Right cardiac atrium (tissue), 5 donors: ENCODE measurements around the gene CCSER1. TPM values are rescaled to one million over a fixed set of nuclear protein-coding genes. Genes with fewer than 3 reads are reported as not detected.

Experiments used
- ATAC-seq, 2 donors: fragments of 200-7000 bp; cut with Tn5 transposase; one replicate each; pipeline versions ENCODE4 v1.8.0 to v1.9.1; 2020; ENCODE audit warnings: moderate library complexity in 2 of 2, mild to moderate bottlenecking in 1 of 2
- DNase-seq, 3 donors: peaks; one replicate each; pipeline ENCODE4 v3.0.0-alpha.2; 2020
- H3K27ac ChIP-seq: one replicate; pipeline ENCODE4 v1.5.1; 2013; ENCODE audit warnings: mild to moderate bottlenecking, low read length, control low read depth, moderate library complexity
- H3K27me3 ChIP-seq: one replicate; pipeline ENCODE4 v1.6.1; 2013; ENCODE audit not compliant: control insufficient read depth, insufficient read depth
- H3K4me1 ChIP-seq: one replicate; pipeline ENCODE4 v1.6.1; 2013; ENCODE audit warnings: low read length; ENCODE audit not compliant: control insufficient read depth, insufficient read depth
- H3K4me3 ChIP-seq: one replicate; pipeline ENCODE4 v1.5.1; 2013; ENCODE audit warnings: low read length, control low read depth
- H3K9me3 ChIP-seq: one replicate; pipeline ENCODE4 v1.6.1; 2013; ENCODE audit warnings: low read length; ENCODE audit not compliant: control insufficient read depth
- WGBS: extraction: QIAGEN DNeasy Blood & Tissue Kit; methylation state at CpG from one replicate; pipeline ENCODE4 v1.1.7; 2013; 5-methylcytosine and 5-hydroxymethylcytosine counted together
- intact Hi-C, 4 donors: fragments of 100-400 bp; cut with DNase I; formaldehyde crosslinking; loops; one replicate each; pipeline versions ENCODE4 v1.11.0 to v1.14.0; 2022 to 2023
- polyA plus RNA-seq: library from polyadenylated mRNA; stranded (reverse); fragments of 200-250 nt; gene quantifications from one replicate; pipeline ENCODE4 v1.2.3, GENCODE V29; 2013
- total RNA-seq, 4 donors: library from RNA; stranded (reverse); fragmentation: NEBNext Ultra II Directional; extraction: Animal tissue kit (Norgen Biotek cat#: 25700); gene quantifications; one replicate each; pipeline ENCODE4 v1.2.1, GENCODE V29; 2021
- donor health status: healthy with polysubstance abuse.
- donor health status: DM: no; HTN: yes; CAD: no.
- donor health status: DM: no; HTN: no; CAD: no.
- donor health status: DM: no; HTN: yes; CAD: no; lungs with severe emphysema.
- donor health status: DM: yes; HTN: yes; CAD: no.

Gene CCSER1
- total and polyA plus RNA-seq, 5 donors = 2.7 to 12.9 (median 10.4) TPM

DNA sequence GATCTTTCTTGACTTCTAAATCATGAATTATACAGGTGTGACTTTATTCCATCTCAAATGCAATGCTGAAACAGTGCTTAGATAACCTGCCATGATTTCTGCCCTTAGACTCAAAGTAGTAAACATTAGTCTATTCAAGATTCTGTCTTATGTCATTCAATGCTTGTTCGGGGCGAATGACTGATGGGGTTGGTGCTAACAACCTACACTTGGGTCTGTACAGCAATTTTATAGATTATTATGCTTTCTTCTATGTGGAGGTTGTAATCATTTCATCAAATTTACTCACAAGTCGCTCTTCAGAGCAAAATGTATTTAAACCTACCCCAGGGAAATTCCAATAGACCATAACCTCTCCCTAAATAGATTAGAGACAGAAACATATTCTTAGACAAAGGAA, 1155.0 kb downstream of the CCSER1 start:
- H3K4me1 ChIP-seq = no peaks in the 10 kb centered on the region
- no peak overlapping the region for H3K27ac ChIP-seq
- no peaks in the 10 kb centered on the region for H3K9me3 ChIP-seq
- WGBS = 84% methylated on average over 3 of the region's 3 CpGs
- ATAC-seq (no peak), DNase-seq (no peak)
- no peaks in the 10 kb centered on the region for H3K27me3 ChIP-seq
- intact Hi-C loops = no loop called here
- no peak overlapping the region for H3K4me3 ChIP-seq

DNA sequence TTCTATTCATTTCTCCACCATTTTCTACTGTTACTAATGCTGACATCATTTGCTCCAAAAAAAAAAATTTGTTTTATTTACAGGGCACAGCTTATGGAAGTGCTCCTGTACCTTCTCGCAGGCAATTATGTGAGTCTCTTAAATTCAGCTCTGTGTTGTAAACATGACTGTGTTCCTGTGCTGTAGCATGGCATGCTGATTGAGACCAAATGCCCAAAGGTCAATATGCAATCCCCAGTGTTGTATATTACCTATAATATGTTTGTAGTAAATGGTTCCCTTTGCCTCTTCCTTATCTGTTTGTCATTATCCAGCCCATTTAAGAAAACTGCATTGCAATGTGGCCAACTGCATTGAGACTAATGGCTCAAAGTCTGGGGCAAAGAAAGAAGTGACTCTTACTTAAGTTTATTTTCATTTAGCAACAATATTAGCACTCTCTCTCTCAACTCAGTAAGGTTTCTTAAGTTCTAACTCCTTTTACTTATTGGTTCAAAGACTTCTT, 1156.6 kb downstream of the CCSER1 start:
- no peaks in the 10 kb centered on the region for H3K4me1 ChIP-seq
- H3K4me3 ChIP-seq = no peak overlapping the region
- H3K27ac ChIP-seq = no peak overlapping the region
- ATAC-seq (no peak), DNase-seq (no peak)
- H3K9me3 ChIP-seq = no peaks in the 10 kb centered on the region
- intact Hi-C loops = no loop called here
- 90% methylated on average over 1 of the region's 1 CpG for WGBS
- H3K27me3 ChIP-seq = no peaks in the 10 kb centered on the region

DNA sequence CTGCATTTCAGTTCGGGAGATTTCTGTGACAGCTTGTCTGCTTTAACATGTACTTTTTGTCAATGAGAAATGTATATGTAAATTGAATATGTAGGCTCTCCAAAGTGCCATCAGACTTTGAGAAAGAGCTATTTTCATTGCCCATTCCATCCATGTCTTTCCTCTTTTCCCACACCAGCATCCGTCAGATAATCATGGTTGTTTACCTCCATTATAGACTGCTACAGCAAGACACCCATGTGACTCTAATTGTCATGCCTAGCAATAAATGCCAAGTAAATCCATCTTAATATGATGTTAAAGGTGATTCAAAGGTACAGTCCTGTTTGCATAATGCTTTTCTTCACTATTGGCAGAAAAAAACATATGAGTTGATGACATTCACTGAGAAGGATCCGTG, 1157.3 kb downstream of the CCSER1 start:
- whole genome bisulfite sequencing = 88% methylated on average over 3 of the region's 3 CpGs
- intact Hi-C loops = no loop called here

DNA sequence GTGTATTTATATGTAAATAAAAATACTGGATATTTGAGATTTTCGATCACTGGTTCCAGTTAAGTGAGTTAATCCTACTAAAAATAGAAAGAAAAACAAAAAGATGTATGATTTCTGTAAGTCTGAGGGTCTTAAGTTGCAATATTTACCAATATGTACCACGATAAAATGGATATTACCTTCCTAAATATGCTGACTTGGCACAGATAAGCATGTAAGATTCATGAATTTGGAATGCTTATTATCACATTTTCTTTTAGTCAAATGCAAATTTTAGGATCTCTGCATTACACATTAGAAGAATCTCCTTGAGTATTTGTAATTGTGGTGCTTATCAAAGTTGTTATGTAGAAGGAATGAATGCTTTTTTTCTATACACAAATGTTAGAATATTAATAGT, 1158.3 kb downstream of the CCSER1 start:
- no peak for ATAC-seq
- Histone ChIP-seq H3K4me1 (no peaks in the 10 kb centered on the region), H3K9me3 (no peaks in the 10 kb centered on the region), H3K27ac (no peak overlapping the region), H3K27me3 (no peaks in the 10 kb centered on the region), H3K4me3 (no peak overlapping the region)
- no peak for DNase-seq
- intact Hi-C loops = no loop called here
- whole genome bisulfite sequencing = 82% methylated on average over 2 of the region's 2 CpGs

More for the DNA sequence above, 1157.3 kb downstream of the CCSER1 start:
- DNase-seq = no peak
- Histone ChIP-seq H3K27me3 (no peaks in the 10 kb centered on the region), H3K9me3 (no peaks in the 10 kb centered on the region), H3K27ac (no peak overlapping the region), H3K4me1 (no peaks in the 10 kb centered on the region), H3K4me3 (no peak overlapping the region)
- no peak for ATAC-seq

DNA sequence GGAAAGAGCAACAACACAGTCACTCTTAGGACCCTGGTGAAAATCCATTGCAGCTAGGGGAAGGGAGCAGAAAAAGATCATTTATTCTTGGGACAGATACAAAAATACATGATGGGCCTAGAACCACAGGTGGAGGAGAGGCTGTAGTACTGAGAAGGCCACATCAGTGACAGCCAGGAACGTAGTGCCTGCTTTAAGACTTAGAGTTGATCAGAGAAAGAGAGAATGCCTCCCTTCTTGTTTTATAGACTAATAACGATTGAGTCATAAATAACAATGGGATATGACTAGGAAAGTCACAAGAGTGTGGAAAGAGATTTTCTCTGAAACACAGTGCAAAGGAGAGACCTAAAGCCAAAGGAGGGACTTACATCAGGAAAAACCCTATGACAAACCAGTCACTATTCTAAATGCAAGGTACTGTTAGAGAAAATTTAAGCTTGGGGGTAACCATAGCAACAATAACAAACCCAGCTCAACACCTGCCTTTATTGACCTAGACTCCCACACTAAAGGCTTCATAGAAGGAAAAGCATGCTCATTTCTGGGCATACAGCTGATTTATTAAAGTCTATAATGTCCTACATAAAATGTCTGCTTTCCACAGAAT, 1161.6 kb downstream of the CCSER1 start:
- H3K4me3 ChIP-seq = no peak overlapping the region
- DNase-seq = no peak
- no peaks in the 10 kb centered on the region for H3K9me3 ChIP-seq
- no peaks in the 10 kb centered on the region for H3K4me1 ChIP-seq
- intact Hi-C loops = no loop called here
- no peak overlapping the region for H3K27ac ChIP-seq
- ATAC-seq = no peak
- no peaks in the 10 kb centered on the region for H3K27me3 ChIP-seq
- 82% methylated on average over 2 of the region's 2 CpGs for WGBS

DNA sequence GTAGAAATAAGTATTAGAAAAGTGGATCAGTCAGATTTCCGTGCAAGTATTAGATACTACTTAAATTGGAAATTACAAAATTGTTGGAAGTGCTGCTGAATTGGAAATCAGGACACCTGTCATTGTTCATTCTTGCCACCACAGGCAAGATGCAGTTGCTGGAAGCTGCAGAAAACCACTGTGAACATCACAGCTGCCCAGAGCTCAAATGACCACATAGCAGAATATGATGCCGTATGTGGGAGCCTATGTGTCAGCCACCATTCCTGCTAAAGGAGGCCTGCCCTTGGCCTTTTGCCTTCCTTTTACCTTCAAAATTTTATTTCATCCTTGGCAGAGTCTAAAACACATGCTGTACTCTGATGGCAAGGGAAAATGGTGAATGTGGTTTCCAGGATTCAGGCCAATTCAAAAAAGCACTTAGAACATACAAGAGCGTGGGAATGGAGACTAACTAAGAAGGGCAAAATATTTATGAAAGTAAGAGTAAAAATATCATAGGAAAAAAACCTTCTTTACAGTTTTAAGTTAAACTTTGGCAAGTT, 1171.0 kb downstream of the CCSER1 start:
- no peaks in the 10 kb centered on the region for H3K4me1 ChIP-seq
- H3K4me3 ChIP-seq = no peak overlapping the region
- WGBS = 86% methylated on average over 3 of the region's 3 CpGs
- H3K9me3 ChIP-seq = no peaks in the 10 kb centered on the region
- no peaks in the 10 kb centered on the region for H3K27me3 ChIP-seq
- intact Hi-C loops = no loop called here
- ATAC-seq (no peak), DNase-seq (no peak)
- H3K27ac ChIP-seq = no peak overlapping the region

DNA sequence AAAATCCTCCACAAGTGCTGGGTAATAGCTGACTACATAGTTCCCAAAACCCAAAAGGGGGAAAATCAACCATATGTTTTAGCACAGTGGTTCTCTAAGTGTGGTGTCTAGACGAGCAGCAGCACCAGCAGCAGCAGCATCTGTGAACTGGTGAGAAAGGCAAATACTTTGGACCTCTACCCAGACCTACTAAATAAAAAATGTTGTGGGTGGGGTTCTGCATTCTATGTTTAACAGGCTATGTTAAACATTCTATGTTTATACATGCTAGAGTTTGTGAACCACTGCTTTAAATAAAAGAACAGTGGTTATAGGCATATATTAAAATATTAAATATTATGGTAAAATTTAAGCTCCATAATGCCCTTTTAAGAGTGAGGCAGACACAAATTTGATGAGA, 1171.6 kb downstream of the CCSER1 start:
- WGBS = 44% methylated on average over 1 of the region's 1 CpG
- Histone ChIP-seq H3K9me3 (no peaks in the 10 kb centered on the region), H3K4me1 (no peaks in the 10 kb centered on the region), H3K27me3 (no peaks in the 10 kb centered on the region), H3K4me3 (no peak overlapping the region), H3K27ac (no peak overlapping the region)
- ATAC-seq (no peak), DNase-seq (no peak)
- intact Hi-C loops = no loop called here

DNA sequence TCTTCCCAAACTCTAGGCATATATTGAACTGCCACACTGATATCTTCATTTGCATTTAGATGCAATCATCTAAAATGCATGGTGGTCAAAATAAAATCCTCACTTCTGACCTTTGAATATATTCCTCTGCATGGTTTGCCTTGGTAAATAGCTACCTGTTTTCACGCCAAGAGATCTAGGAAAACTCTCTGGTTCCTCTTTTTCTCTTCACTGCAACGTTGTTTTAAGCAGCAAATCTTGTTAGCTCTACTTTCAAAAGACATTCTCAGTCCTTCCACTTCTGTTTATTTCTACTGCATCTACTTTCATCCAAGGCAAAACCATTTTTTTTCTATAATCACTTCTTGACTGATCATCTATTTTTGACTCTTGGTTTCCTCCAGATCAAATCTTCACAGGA, 1174.9 kb downstream of the CCSER1 start:
- H3K27me3 ChIP-seq = no peaks in the 10 kb centered on the region
- intact Hi-C loops = no loop called here
- H3K27ac ChIP-seq = no peak overlapping the region
- H3K4me3 ChIP-seq = no peak overlapping the region
- DNase-seq = no peak
- 73% methylated on average over 2 of the region's 2 CpGs for WGBS
- H3K9me3 ChIP-seq = no peaks in the 10 kb centered on the region
- no peak for ATAC-seq
- no peaks in the 10 kb centered on the region for H3K4me1 ChIP-seq

DNA sequence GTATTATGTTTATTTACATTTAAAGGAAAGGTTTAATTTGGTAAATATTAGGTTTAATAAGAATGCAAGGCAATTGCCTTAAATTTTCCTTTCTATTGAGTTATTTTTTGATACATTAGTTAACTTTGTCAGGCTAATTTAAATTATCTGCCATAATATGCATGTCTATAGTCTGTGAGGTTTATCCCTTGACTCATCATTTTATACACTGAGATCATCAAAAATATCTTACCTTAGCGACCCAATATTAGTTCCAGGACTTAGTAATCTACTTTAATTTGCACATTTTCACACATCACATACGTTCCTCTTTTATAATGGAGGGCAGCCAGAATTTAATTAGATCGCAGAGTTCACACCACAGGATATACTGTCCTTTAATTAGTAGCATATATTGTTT, 1177.1 kb downstream of the CCSER1 start:
- no peak for DNase-seq
- Histone ChIP-seq H3K4me1 (no peaks in the 10 kb centered on the region), H3K4me3 (no peak overlapping the region), H3K9me3 (no peaks in the 10 kb centered on the region), H3K27ac (no peak overlapping the region), H3K27me3 (no peaks in the 10 kb centered on the region)
- 71% methylated on average over 3 of the region's 3 CpGs for WGBS
- ATAC-seq = no peak
- intact Hi-C loops = no loop called here

DNA sequence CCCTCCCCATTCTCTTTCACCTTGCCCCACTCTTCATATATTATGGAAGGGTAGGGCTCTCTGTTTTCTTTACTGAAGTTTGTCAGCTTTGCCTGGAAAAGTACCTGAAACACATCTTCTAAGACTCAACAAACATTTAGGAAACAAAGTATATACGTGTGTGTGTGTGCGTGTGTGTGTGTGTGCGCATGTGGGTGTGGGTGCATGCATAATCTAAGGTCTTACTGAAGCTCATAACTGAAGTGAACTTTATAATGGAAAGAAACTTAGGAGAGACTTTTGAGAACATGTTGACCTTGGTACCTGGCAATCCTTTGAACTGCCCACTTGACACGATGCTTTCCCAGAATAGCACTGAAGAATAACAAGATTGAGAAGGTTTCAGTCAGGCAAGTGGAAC, 1190.2 kb downstream of the CCSER1 start:
- H3K27me3 ChIP-seq = no peaks in the 10 kb centered on the region
- H3K4me1 ChIP-seq = no peaks in the 10 kb centered on the region
- no peak overlapping the region for H3K27ac ChIP-seq
- H3K9me3 ChIP-seq = no peaks in the 10 kb centered on the region
- intact Hi-C loops = no loop called here
- WGBS = 84% methylated on average over 4 of the region's 4 CpGs
- no peak for ATAC-seq
- no peak for DNase-seq
- H3K4me3 ChIP-seq = no peak overlapping the region

DNA sequence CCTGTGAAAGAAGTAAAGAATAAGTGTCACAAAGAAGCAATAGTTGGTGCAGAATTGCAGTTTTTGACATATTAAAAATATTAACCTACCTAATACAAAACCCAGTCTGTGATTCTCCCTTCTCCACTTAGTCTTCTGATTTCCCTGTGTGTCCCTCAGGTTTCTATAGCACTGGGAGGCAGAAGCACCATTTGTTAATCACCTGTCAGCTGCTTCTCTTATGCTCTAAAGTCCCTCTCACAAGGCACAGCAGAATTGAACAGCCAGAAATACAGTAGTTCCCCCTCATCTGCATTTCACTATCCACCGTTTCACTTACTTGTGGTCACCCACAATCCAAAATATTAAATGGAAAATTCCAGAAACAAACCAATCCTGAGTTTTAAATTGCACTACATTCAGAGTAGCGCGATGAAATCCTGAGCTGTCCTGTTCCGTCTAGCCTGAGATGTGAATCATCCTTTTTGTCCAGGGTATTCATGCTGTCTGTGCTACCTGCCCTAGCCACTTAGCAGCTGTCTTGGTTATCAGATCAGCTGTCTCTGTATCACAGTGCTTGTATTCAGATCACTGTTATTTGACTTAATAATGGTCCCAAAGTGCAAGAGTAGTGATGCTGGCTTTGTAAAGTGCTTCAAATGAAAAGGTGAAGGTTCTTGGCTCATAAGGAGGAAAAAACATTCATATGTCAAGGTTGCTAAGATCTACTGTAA, 1192.5 kb downstream of the CCSER1 start:
- Histone ChIP-seq H3K27me3 (no peaks in the 10 kb centered on the region), H3K27ac (no peak overlapping the region), H3K9me3 (no peaks in the 10 kb centered on the region), H3K4me1 (no peaks in the 10 kb centered on the region), H3K4me3 (no peak overlapping the region)
- ATAC-seq (no peak), DNase-seq (no peak)
- 76% methylated on average over 4 of the region's 4 CpGs for WGBS
- intact Hi-C loops = no loop called here
